ENCODE measurements around the gene DGKB.

- TF ChIP-seq, protein P1, sequence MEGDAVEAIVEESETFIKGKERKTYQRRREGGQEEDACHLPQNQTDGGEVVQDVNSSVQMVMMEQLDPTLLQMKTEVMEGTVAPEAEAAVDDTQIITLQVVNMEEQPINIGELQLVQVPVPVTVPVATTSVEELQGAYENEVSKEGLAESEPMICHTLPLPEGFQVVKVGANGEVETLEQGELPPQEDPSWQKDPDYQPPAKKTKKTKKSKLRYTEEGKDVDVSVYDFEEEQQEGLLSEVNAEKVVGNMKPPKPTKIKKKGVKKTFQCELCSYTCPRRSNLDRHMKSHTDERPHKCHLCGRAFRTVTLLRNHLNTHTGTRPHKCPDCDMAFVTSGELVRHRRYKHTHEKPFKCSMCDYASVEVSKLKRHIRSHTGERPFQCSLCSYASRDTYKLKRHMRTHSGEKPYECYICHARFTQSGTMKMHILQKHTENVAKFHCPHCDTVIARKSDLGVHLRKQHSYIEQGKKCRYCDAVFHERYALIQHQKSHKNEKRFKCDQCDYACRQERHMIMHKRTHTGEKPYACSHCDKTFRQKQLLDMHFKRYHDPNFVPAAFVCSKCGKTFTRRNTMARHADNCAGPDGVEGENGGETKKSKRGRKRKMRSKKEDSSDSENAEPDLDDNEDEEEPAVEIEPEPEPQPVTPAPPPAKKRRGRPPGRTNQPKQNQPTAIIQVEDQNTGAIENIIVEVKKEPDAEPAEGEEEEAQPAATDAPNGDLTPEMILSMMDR (IDR thresholded peaks at IDR 0.05): no peak
- no peak for TF ChIP-seq POLR2A (IDR thresholded peaks at IDR 0.05)
Measured at GRCh38 chr7:14144109-14144508, 758.4 kb downstream of the DGKB start.
